Naive thymus-derived CD4-positive, alpha-beta T cell (primary cell): Measurements from ENCODE around the gene ECSIT. TPM values are rescaled to one million over a fixed set of nuclear protein-coding genes. Genes with fewer than 3 reads are reported as not detected.

ENCODE experiments used
- ATAC-seq: fragments of 150-1000 bp; cut with Tn5 transposase; 2 replicates; pipeline ENCODE4 v1.10.0; 2021; ENCODE audit warnings: mild to moderate bottlenecking, moderate library complexity
- CTCF ChIA-PET: fragments of 350-600 bp; sonication (Branson Sonifier 250); formaldehyde crosslinking; loops from one replicate; lab custom pipeline; 2021; ENCODE audit warnings: antibody characterized with exemption; lab: Charles Lee
- POLR2A ChIA-PET: fragments of 350-600 bp; sonication (Branson Sonifier 250); formaldehyde crosslinking; loops from one replicate; lab custom pipeline; 2021; ENCODE audit warnings: antibody characterized with exemption, inconsistent platforms; lab: Charles Lee
- DNase-seq, 9 donors: peaks; one replicate each; pipeline versions ENCODE4 v3.0.0 to v3.0.0-alpha.2; 2020 to 2022; ENCODE audit warnings: mixed read lengths in 1 of 9
- H3K27ac ChIP-seq: one replicate; pipeline ENCODE4 v1.7.0; 2013; ENCODE audit warnings: mild to moderate bottlenecking, low read depth, low read length, moderate library complexity
- H3K27me3 ChIP-seq, 2 donors: one replicate each; pipeline ENCODE4 v1.7.0; 2013; ENCODE audit warnings: low read length in 2 of 2, mild to moderate bottlenecking in 2 of 2, moderate library complexity in 2 of 2; ENCODE audit not compliant: control insufficient read depth in 2 of 2, insufficient read depth in 2 of 2
- H3K36me3 ChIP-seq, 3 experiments: 1 replicate in 2 of 3; 2 replicates in 1 of 3; pipeline ENCODE4 v1.7.0; 2013; ENCODE audit warnings: low read length in 3 of 3, mild to moderate bottlenecking in 3 of 3, moderate library complexity in 1 of 3; ENCODE audit not compliant: insufficient read depth in 3 of 3, control insufficient read depth in 2 of 3
- H3K4me1 ChIP-seq, 2 donors: one replicate each; pipeline ENCODE4 v1.7.0; 2013; ENCODE audit warnings: low read length in 2 of 2, mild to moderate bottlenecking in 2 of 2, moderate library complexity in 1 of 2; ENCODE audit not compliant: control insufficient read depth in 2 of 2, insufficient read depth in 2 of 2
- H3K4me3 ChIP-seq: 2 replicates; pipeline ENCODE4 v1.7.0; 2013; ENCODE audit warnings: mild to moderate bottlenecking, low read length
- H3K9me3 ChIP-seq, 3 experiments: 1 replicate in 2 of 3; 2 replicates in 1 of 3; pipeline ENCODE4 v1.7.0; 2013; ENCODE audit warnings: low read length in 3 of 3; ENCODE audit not compliant: control insufficient read depth in 2 of 3
- H3K27ac Mint-ChIP-seq, 9 donors: one replicate each; pipeline ENCODE4 v1.8.0; 2020 to 2022; ENCODE audit warnings: mixed read lengths in 9 of 9, mild to moderate bottlenecking in 8 of 9, moderate library complexity in 5 of 9, inconsistent platforms in 2 of 9
- H3K27me3 Mint-ChIP-seq, 5 donors: one replicate each; pipeline ENCODE4 v1.8.0; 2021 to 2022; ENCODE audit warnings: mixed read lengths in 5 of 5, mild to moderate bottlenecking in 1 of 5
- H3K36me3 Mint-ChIP-seq, 5 donors: one replicate each; pipeline ENCODE4 v1.8.0; 2020 to 2022; ENCODE audit warnings: mixed read lengths in 5 of 5, mild to moderate bottlenecking in 3 of 5, inconsistent platforms in 1 of 5
- H3K4me1 Mint-ChIP-seq, 7 donors: one replicate each; pipeline ENCODE4 v1.8.0; 2020 to 2022; ENCODE audit warnings: mixed read lengths in 7 of 7, mild to moderate bottlenecking in 3 of 7, inconsistent platforms in 1 of 7
- H3K4me3 Mint-ChIP-seq, 10 donors: one replicate each; pipeline ENCODE4 v1.8.0; 2020 to 2022; ENCODE audit warnings: mild to moderate bottlenecking in 10 of 10, mixed read lengths in 10 of 10, moderate library complexity in 6 of 10, inconsistent platforms in 2 of 10
- H3K9me3 Mint-ChIP-seq, 11 donors: one replicate each; pipeline ENCODE4 v1.8.0; 2020 to 2022; ENCODE audit warnings: mixed read lengths in 11 of 11, mild to moderate bottlenecking in 4 of 11, inconsistent platforms in 1 of 11, moderate library complexity in 1 of 11
- intact Hi-C, 2 donors: fragments of 100-400 bp; cut with micrococcal nuclease; formaldehyde crosslinking; loops; one replicate each; pipeline ENCODE4 v1.15.1; 2023
- polyA plus RNA-seq, 2 donors: library from polyadenylated mRNA; unstranded; fragments of 300-500 nt; fragmentation: Illumina TruSeq; gene quantifications; one replicate each; pipeline ENCODE4 v1.2.3, GENCODE V29; 2021
- total RNA-seq, 6 experiments: library from RNA in 5 of 6; stranded (reverse) in 5 of 6; gene quantifications; 1 replicate in 5 of 6; 2 replicates in 1 of 6; pipeline ENCODE4 v1.2.3 and lab custom pipeline; 2021 to 2026

Gene ECSIT
- total and polyA plus RNA-seq, 7 experiments from 2014 or later = 25.8 to 50.3 (median 36.0) TPM

DNA sequence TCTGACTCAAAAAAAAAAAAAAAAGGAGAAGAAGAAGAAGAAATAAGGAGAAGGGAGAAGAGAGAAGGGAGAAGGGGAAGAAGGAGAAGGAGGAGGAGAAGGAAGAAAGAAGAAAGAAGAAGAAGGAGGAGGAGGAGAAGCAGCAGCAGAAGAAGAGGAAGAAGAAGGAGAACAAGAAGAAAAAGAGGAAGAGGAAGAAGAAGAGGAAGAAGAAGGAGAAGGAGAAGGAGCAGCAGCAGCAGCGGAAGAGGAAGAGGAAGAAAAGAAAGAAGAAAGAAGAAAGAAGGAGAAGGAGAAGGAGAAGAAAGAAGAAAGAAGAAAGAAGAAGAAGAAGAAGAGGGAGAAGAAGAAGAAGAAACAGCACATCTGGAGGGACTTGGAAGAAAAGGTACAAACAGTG lies 5.6 kb upstream of the ECSIT start:
- ChIA-PET CTCF (no interaction called here), POLR2A (interaction anchor here (0.7 kb wide), 1 partner anchor 54 kb away, joined by 4 read pairs; no protein-coding TSS in a partner anchor)
- H3K4me3 Mint-ChIP-seq = peak overlapping the region in 3 of 10 donors; percentile 27 to 53 (median 44)
- H3K4me1 Mint-ChIP-seq = peaks cover 12 to 23% (median 16%) of the 10 kb centered on the region in 7 donors
- Histone ChIP-seq H3K4me1 (peaks cover 5% of the 10 kb centered on the region in 2 donors), H3K27me3 (peaks cover 0 to 3% of the 10 kb centered on the region in 2 donors), H3K36me3 (no peaks in the 10 kb centered on the region), H3K9me3 (no peaks in the 10 kb centered on the region), H3K27ac (no peak overlapping the region), H3K4me3 (no peak overlapping the region)
- DNase-seq (no peak), ATAC-seq (no peak)
- H3K9me3 Mint-ChIP-seq = no peaks in the 10 kb centered on the region
- intact Hi-C loops = no loop called here
- peaks cover 6 to 31% (median 11%) of the 10 kb centered on the region in 5 donors for H3K27me3 Mint-ChIP-seq
- H3K27ac Mint-ChIP-seq = peak overlapping the region in 8 of 9 donors; percentile 23 to 78 (median 64)
- no peaks in the 10 kb centered on the region for H3K36me3 Mint-ChIP-seq

DNA sequence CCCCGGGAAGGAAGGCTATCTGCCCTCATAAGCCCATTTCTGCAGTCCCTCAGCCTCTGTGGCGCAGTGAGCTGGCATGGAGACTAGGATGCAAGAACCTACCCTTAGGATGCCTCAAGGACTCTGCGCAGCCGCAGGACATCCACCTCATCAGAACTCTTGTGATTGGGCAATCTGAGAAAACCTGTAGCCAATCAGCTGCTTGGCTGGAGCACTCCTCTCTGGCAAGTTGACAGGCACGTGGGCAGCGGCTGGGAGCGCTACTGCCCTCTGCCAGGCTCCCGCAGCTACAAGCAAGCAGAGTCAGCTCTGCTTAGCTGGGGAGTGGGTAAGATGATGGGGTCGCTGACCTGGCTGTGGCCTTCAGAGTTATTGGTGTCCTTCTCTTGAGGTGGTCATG lies 1.5 kb upstream of the ECSIT start:
- peak overlapping the region in 4 of 10 donors; percentile 11 to 42 (median 26) for H3K4me3 Mint-ChIP-seq
- ChIA-PET POLR2A (no interaction called here), CTCF (no interaction called here)
- H3K9me3 ChIP-seq = no peaks in the 10 kb centered on the region
- peaks cover 0 to 5% (median 0%) of the 10 kb centered on the region in 3 experiments for H3K36me3 ChIP-seq
- H3K9me3 Mint-ChIP-seq = no peaks in the 10 kb centered on the region
- H3K27me3 Mint-ChIP-seq = peaks cover 0 to 8% (median 0%) of the 10 kb centered on the region in 5 donors
- ATAC-seq (no peak), DNase-seq (peak in 5 of 9 donors; percentile 9 to 37 (median 15))
- peaks cover 15 to 33% (median 28%) of the 10 kb centered on the region in 7 donors for H3K4me1 Mint-ChIP-seq
- H3K36me3 Mint-ChIP-seq = peaks cover 0 to 5% (median 5%) of the 10 kb centered on the region in 5 donors
- H3K4me1 ChIP-seq = peaks cover 8 to 10% of the 10 kb centered on the region in 2 donors
- no peak overlapping the region for H3K27ac ChIP-seq
- H3K27me3 ChIP-seq = no peaks in the 10 kb centered on the region
- intact Hi-C loops = no loop called here
- H3K27ac Mint-ChIP-seq = peak overlapping the region in 1 of 9 donors; percentile 38
- H3K4me3 ChIP-seq = no peak overlapping the region

- H3K4me3 Mint-ChIP-seq = no peak overlapping the region
- CTCF ChIA-PET = no interaction called here
- H3K36me3 ChIP-seq = peaks cover 0 to 40% (median 5%) of the 10 kb centered on the region in 3 experiments
- H3K27ac Mint-ChIP-seq = no peak overlapping the region
- intact Hi-C loops = no loop called here
- no peaks in the 10 kb centered on the region for H3K9me3 Mint-ChIP-seq
- H3K27me3 Mint-ChIP-seq = no peaks in the 10 kb centered on the region
- H3K27me3 ChIP-seq = no peaks in the 10 kb centered on the region
- H3K4me3 ChIP-seq = no peak overlapping the region
- no peak overlapping the region for H3K27ac ChIP-seq
- no peaks in the 10 kb centered on the region for H3K9me3 ChIP-seq
- H3K4me1 ChIP-seq = no peaks in the 10 kb centered on the region
- DNase-seq (no peak), ATAC-seq (no peak)
- POLR2A ChIA-PET = interaction anchor here (0.6 kb wide), 1 partner anchor 10 kb away, joined by 3 read pairs; no protein-coding TSS in a partner anchor
- H3K4me1 Mint-ChIP-seq = peaks cover 0 to 8% (median 5%) of the 10 kb centered on the region in 7 donors
- peaks cover 0 to 27% (median 8%) of the 10 kb centered on the region in 5 donors for H3K36me3 Mint-ChIP-seq
Observed at GRCh38 chr19:11519138-11519537, 9.8 kb downstream of the ECSIT start.

DNA sequence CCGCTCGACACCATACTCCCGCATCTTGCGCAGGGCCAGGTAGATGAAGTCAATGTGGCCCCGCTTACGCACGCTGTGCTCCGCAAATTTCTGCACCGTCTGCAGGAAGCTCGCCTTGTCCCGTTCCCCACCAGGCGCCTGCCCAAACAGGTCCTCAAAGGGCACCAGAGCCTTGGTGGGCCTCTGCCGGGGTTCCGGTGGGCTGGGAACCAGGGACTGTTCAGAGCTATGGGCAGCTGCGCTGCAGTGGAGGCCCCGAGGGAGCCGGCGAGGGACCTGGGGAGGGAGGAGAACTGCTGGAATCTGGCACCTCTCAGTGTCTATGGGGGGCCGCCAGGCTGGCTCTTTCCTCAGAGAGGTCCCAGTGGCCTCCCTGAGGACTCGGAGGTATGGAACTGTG lies 15.0 kb downstream of the ECSIT start:
- H3K36me3 ChIP-seq = peaks cover 0 to 66% (median 5%) of the 10 kb centered on the region in 3 experiments
- CTCF ChIA-PET = no interaction called here
- H3K4me1 Mint-ChIP-seq = peaks cover 0 to 3% (median 0%) of the 10 kb centered on the region in 7 donors
- no peak overlapping the region for H3K27ac ChIP-seq
- no peaks in the 10 kb centered on the region for H3K9me3 ChIP-seq
- no peak overlapping the region for H3K27ac Mint-ChIP-seq
- no peaks in the 10 kb centered on the region for H3K9me3 Mint-ChIP-seq
- POLR2A ChIA-PET = no interaction called here
- no peaks in the 10 kb centered on the region for H3K27me3 Mint-ChIP-seq
- H3K4me3 ChIP-seq = no peak overlapping the region
- H3K27me3 ChIP-seq = no peaks in the 10 kb centered on the region
- ATAC-seq (no peak), DNase-seq (no peak)
- no peaks in the 10 kb centered on the region for H3K4me1 ChIP-seq
- no peak overlapping the region for H3K4me3 Mint-ChIP-seq
- peaks cover 3 to 25% (median 7%) of the 10 kb centered on the region in 5 donors for H3K36me3 Mint-ChIP-seq
- intact Hi-C loops = no loop called here

DNA sequence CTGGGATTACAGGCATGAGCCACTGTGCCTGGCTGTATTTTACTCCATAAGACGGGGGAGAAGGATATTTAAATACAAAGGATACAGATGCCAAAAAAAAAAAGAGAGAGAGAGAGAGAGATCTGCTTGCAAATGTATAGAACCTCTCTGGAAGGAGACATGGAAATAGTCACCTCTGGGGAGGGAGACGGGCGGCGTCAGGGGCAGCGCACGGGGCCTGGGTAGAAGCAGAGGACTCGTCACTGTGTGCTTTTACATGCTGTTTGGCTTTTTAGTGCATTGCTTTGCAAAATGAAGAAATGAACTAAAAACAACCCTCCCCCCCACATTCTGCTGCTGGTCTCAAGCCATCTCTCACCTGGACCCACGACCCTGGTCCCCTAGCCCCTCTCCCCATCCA lies 18.5 kb downstream of the ECSIT start:
- Mint-ChIP-seq H3K27me3 (peaks cover 0 to 3% (median 0%) of the 10 kb centered on the region in 5 donors), H3K27ac (no peak overlapping the region), H3K4me3 (no peak overlapping the region), H3K9me3 (peaks cover 0 to 4% (median 0%) of the 10 kb centered on the region in 11 donors), H3K4me1 (peaks cover 0 to 8% (median 5%) of the 10 kb centered on the region in 7 donors), H3K36me3 (peaks cover 3 to 15% (median 5%) of the 10 kb centered on the region in 5 donors)
- H3K27ac ChIP-seq = no peak overlapping the region
- H3K36me3 ChIP-seq = peaks cover 0 to 40% (median 0%) of the 10 kb centered on the region in 3 experiments
- H3K4me1 ChIP-seq = peaks cover 5 to 6% of the 10 kb centered on the region in 2 donors
- DNase-seq (no peak), ATAC-seq (no peak)
- H3K4me3 ChIP-seq = no peak overlapping the region
- H3K9me3 ChIP-seq = no peaks in the 10 kb centered on the region
- intact Hi-C loops = no loop called here
- ChIA-PET CTCF (no interaction called here), POLR2A (no interaction called here)
- H3K27me3 ChIP-seq = no peaks in the 10 kb centered on the region

DNA sequence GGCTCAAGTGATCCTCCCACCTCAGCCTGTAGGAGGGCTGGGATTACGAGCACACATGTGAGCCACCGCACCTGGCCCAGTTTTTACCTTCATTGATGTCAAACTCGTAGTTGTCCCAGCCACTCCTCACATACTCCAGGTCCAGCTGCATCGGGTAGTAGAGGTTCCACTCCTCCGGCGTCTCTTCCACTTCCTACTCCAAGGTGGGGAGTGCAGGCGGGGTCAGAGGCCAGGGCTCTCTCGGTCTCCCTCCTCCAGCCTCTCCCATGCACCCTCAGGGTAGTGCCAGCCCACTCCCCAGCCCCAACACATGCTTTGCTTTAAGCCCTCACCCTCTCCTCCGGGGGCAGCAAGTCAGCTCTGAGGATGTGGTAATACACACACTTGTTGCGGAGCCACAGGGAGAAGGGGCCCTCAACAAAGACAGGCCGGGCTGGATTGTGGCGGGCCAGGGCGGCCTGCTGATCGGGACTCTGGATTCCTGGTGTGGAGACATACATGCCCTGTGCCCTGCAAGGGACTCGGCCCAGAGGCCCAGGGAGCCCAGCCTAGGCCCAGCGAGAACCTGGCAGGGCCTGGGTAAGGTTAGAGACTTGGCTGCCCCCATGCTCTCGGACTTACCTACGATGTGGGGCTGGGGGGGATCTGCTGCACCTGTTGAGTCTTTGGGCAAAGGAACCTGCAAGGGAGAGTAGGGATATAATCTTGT lies 21.4 kb downstream of the ECSIT start:
- no peak for ATAC-seq
- Histone ChIP-seq H3K36me3 (peaks cover 0 to 23% (median 0%) of the 10 kb centered on the region in 3 experiments), H3K4me1 (peaks cover 8 to 12% of the 10 kb centered on the region in 2 donors), H3K27me3 (no peaks in the 10 kb centered on the region), H3K27ac (no peak overlapping the region), H3K4me3 (no peak overlapping the region), H3K9me3 (no peaks in the 10 kb centered on the region)
- peaks cover 0 to 3% (median 0%) of the 10 kb centered on the region in 5 donors for H3K27me3 Mint-ChIP-seq
- H3K36me3 Mint-ChIP-seq = peaks cover 3 to 11% (median 5%) of the 10 kb centered on the region in 5 donors
- peaks cover 0 to 4% (median 0%) of the 10 kb centered on the region in 11 donors for H3K9me3 Mint-ChIP-seq
- no peak for DNase-seq
- intact Hi-C loops = loop anchor here in 1 of 2 donors (5.0 to 10.0 kb wide), 3 partner anchors 855 to 1715 kb away; partner anchors contain the start of genes CALR, FARSA and ILF3
- ChIA-PET CTCF (no interaction called here), POLR2A (interaction anchor here (0.6 kb wide), 1 partner anchor 505 kb away, joined by 6 read pairs; no protein-coding TSS in a partner anchor)
- peak overlapping the region in 2 of 9 donors; percentile 29 to 88 for H3K27ac Mint-ChIP-seq
- H3K4me1 Mint-ChIP-seq = peaks cover 6 to 19% (median 15%) of the 10 kb centered on the region in 7 donors
- H3K4me3 Mint-ChIP-seq = peak overlapping the region in 5 of 10 donors; percentile 21 to 71 (median 53)
